AML-193 (cell line): ENCODE results near the gene CEP126.
"Not testable (repeated sequence)": the region's sequence is repeated elsewhere in the genome, so short reads cannot be mapped to it uniquely, and the experiment has no call there.

Source experiments
- DNase-seq, 2 experiments: peaks; one replicate each; lab custom pipeline; 2025; lab: John Stamatoyannopoulos, UW

Gene CEP126

GRCh38 chr11:101929294-101929915 lies 14.6 kb downstream of the CEP126 start:
- DNase-seq, result no peak

- no peak for DNase-seq
These were observed 16.9 kb downstream of the CEP126 start for GRCh38 chr11:101931692-101932091.

GRCh38 chr11:101940901-101941520 lies 26.2 kb downstream of the CEP126 start:
- DNase-seq, result no peak

GRCh38 chr11:101944923-101945322 lies 30.1 kb downstream of the CEP126 start:
- no peak for DNase-seq

GRCh38 chr11:101945448-101945847 lies 30.6 kb downstream of the CEP126 start:
- no peak for DNase-seq

DNA sequence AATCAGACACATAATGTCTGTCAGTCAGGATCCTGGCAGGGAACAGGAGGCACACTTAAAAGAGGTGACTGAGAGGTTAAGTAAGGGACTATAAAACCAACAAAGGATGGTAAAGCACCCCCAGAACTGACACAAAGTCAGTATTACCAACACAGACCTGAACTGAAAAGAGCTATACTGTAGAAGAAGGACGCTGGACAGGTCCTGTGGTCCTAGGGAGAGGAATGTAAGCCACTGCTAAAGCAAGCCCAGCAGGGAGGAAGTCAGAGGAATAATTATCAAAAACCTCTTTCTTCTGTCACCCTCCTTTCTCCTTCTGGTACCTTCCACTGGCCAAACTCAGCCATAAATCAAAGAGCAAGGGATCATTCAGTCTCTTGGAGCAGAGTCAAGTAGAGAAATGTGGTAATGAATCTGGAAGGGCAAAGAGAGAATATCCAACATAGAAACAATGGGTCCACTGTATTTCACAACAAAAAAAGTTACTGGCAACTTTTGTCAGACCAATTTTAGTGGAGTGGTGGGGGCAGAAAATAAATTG lies 34.9 kb downstream of the CEP126 start:
- DNase-seq, result no peak

- no peak for DNase-seq
These were observed 40.5 kb downstream of the CEP126 start for GRCh38 chr11:101955278-101955677.

- DNase-seq, result no peak
These were observed 40.9 kb downstream of the CEP126 start for GRCh38 chr11:101955701-101956100.

DNA sequence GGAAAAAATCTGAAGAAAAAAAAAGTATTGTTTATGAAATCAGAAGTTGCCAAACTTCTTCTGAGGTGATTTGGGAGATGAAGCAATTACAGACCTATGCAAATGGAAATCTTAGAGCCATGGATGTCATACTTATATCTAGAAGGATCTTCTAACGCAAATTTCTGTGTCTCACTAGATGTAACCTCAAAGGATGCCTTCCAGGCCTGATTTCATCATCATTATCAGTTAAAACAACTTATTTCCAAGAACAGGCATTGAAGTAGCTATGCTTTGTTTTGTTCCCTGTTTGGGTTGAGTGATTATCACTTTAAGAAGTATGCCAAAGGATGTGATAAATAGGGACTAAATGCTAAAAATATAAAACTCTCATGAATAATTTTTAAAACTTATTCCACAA lies 45.4 kb downstream of the CEP126 start:
- DNase-seq, result no peak

- not testable (repeated sequence) for DNase-seq
These were observed 49.4 kb downstream of the CEP126 start for GRCh38 chr11:101964200-101964599.

- DNase-seq, result no peak
These were observed 59.4 kb downstream of the CEP126 start for GRCh38 chr11:101974255-101974654.

DNA sequence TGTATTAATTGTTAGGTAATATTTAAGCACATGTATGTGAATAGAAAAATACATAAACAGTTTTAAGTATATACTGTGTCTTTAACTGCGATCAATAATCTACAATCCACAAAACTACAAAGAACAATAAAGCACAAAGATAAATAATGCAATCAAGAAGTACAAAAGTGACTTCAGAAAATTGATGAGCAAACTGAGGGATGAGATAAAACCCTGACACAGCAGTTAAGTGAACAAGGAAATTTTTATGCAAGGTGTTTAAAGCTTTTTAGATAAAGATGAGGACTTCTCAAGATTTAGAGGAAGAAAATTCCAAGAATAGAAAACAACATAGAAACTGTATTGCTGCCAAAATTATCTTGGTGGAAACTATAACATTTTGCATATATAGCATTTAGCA lies 60.0 kb downstream of the CEP126 start:
- DNase-seq, result no peak

- no peak for DNase-seq
These were observed 60.9 kb downstream of the CEP126 start for GRCh38 chr11:101975734-101976133.

DNA sequence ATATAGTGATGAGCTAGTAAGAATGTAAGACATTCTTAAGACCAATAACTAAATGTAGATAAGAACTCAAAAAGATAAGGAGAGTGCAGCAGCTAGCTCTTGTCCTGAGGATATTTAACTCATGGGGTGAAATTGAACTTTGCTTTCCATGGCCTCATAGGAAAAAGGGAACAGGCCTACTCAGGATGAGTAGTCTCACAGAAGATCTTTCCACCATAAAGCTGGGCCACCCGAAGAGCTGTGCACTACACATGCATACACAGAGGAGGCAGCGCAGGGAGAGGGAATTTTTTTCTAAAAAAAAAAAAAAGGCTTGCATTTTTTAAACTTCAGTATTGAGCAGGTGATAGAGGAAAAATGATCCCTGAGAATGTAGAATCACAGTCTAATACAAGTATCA lies 72.6 kb downstream of the CEP126 start:
- DNase-seq, result no peak

DNA sequence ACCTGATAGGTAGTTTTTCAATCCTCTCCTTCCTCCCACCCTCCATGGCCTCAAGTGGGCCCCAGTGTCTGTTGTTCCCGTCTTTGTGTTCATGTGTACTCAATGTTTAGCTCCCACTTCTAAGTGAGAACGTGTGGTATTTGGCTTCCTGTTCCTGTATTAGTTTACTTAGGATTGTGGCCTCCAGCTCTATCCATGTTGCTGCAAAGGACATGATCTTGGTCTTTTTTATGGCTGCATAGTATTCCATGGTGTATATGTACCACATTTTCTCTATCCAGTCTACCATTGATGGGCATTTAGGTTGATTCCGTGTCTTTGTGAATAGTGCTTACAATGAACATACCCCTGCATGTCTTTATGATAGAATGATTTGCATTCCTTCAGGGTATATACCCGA lies 78.4 kb downstream of the CEP126 start:
- DNase-seq, result no peak

- DNase-seq, result not testable (repeated sequence)
These were observed 79.3 kb downstream of the CEP126 start for GRCh38 chr11:101994052-101994469.

DNA sequence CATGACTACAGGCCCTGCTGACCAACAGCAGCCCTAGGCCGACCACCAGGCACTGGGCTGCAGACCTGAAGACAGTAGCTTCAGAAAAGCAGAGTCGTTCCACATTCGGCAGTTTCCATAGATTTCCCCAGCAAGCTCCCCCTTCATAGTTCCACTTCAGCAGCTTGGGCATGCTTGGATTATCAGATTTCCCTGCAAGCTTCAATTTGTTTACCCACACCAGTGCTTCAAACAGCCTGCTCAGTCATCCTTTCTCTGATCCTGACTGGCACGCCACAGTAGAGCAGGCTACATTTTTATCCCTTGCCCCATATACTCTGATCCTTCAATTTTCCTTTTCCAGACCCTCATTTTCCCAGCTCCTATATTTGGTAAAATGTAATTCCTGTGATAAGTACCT lies 81.3 kb downstream of the CEP126 start:
- no peak for DNase-seq

- no peak for DNase-seq
These were observed 87.0 kb downstream of the CEP126 start for GRCh38 chr11:102001657-102002338.

- no peak for DNase-seq
These were observed 89.4 kb downstream of the CEP126 start for GRCh38 chr11:102004220-102004619.

DNA sequence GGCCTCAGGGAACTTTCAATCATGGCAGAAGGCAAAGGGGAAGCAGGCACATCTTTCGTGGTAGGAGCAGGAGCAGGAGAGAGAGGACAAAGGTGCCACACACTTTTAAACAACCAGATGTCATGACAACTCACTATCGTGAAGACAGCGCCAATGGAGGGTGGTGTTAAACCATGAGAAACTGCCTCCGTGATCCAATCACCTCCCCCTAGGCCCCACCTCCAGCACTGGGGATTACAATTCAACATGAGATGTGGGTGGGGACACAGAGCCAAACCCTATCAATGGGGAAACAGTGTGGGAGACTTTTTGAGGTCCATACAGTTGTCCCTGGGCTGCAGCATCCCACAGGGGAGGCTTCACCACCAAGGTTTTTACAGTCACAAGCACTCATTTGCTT lies 90.5 kb downstream of the CEP126 start:
- no peak for DNase-seq

- DNase-seq, result no peak
These were observed 92.2 kb downstream of the CEP126 start for GRCh38 chr11:102006835-102007566.
